ENCODE measurements around the gene ALOX5AP.
"Not testable (repeated sequence)": the region's sequence is repeated elsewhere in the genome, so short reads cannot be mapped to it uniquely, and the experiment has no call there.

DNA sequence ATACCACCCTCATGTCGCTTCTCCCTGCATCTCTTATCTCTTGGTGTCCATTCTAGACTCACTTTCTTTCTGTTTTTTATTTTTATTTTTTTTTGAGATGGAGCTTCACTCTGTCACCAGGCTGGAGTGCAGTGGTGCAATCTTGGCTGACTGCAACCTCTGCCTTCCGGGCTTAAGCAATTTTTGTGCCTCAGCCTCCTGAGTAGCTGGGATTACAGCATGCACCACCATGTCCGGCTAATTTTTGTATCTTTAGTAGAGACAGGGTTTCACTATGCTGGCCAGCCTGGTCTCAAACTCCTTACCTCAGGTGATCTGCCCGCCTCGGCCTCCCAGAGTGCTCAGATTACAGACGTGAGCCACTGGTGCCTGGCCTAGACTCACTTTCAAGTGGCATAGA, 12.5 kb downstream of the ALOX5AP start:
- TF ChIP-seq, protein P1, sequence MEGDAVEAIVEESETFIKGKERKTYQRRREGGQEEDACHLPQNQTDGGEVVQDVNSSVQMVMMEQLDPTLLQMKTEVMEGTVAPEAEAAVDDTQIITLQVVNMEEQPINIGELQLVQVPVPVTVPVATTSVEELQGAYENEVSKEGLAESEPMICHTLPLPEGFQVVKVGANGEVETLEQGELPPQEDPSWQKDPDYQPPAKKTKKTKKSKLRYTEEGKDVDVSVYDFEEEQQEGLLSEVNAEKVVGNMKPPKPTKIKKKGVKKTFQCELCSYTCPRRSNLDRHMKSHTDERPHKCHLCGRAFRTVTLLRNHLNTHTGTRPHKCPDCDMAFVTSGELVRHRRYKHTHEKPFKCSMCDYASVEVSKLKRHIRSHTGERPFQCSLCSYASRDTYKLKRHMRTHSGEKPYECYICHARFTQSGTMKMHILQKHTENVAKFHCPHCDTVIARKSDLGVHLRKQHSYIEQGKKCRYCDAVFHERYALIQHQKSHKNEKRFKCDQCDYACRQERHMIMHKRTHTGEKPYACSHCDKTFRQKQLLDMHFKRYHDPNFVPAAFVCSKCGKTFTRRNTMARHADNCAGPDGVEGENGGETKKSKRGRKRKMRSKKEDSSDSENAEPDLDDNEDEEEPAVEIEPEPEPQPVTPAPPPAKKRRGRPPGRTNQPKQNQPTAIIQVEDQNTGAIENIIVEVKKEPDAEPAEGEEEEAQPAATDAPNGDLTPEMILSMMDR (IDR thresholded peaks at IDR 0.05): not testable (repeated sequence)
- not testable (repeated sequence) for TF ChIP-seq POLR2A (IDR thresholded peaks at IDR 0.05)
